OCI-LY1 (cell line): ENCODE results near the gene PTPRT.

Experiments used
- H2AFZ ChIP-seq: fragments of 200-600 bp; sonication (generic), shearing (Covaris generic); 2 replicates; pipeline ENCODE4 v1.6.0; 2014; ENCODE audit warnings: antibody characterized with exemption, mild to moderate bottlenecking, low read length
- H3F3A ChIP-seq: fragments of 200-600 bp; sonication (generic), shearing (Covaris generic); 2 replicates; pipeline ENCODE4 v1.6.0; 2014; ENCODE audit warnings: mild to moderate bottlenecking, antibody characterized with exemption, low read length, moderate library complexity; ENCODE audit not compliant: insufficient read depth
- H3K27ac ChIP-seq: fragments of 200-600 bp; sonication (generic); 2 replicates; pipeline ENCODE4 v1.5.1; 2014; ENCODE audit warnings: low read length, mixed run types, mild to moderate bottlenecking, low read depth; ENCODE audit not compliant: poor library complexity, severe bottlenecking
- H3K27me3 ChIP-seq: fragments of 200-600 bp; sonication (generic); 2 replicates; pipeline ENCODE4 v1.6.0; 2014; ENCODE audit warnings: antibody characterized with exemption, mild to moderate bottlenecking, low read length, moderate library complexity; ENCODE audit not compliant: insufficient read depth
- H3K36me3 ChIP-seq: fragments of 200-600 bp; sonication (generic); 2 replicates; pipeline ENCODE4 v1.6.1; 2014; ENCODE audit warnings: mild to moderate bottlenecking, antibody characterized with exemption, low read length, moderate library complexity, mixed read lengths; ENCODE audit not compliant: insufficient read depth
- H3K4me1 ChIP-seq: fragments of 200-600 bp; sonication (generic); 2 replicates; pipeline ENCODE4 v1.5.1; 2014; ENCODE audit warnings: mild to moderate bottlenecking, low read length, moderate library complexity; ENCODE audit not compliant: insufficient read depth, severe bottlenecking
- H3K4me2 ChIP-seq: fragments of 200-600 bp; sonication (generic), shearing (Covaris generic); 2 replicates; pipeline ENCODE4 v1.6.1; 2014; ENCODE audit warnings: low read length
- H3K4me3 ChIP-seq: fragments of 200-600 bp; sonication (generic); 2 replicates; pipeline ENCODE4 v1.5.1; 2014; ENCODE audit warnings: low read length, low read depth, mild to moderate bottlenecking, mixed read lengths; ENCODE audit not compliant: poor library complexity, severe bottlenecking
- H3K79me2 ChIP-seq: fragments of 200-600 bp; shearing (Covaris generic); 2 replicates; pipeline ENCODE4 v1.6.1; 2016; ENCODE audit warnings: mixed run types, low read length, mixed read lengths; ENCODE audit not compliant: insufficient read depth
- H3K9ac ChIP-seq: fragments of 200-600 bp; sonication (generic), shearing (Covaris generic); 2 replicates; pipeline ENCODE4 v1.6.1; 2014; ENCODE audit warnings: mild to moderate bottlenecking, low read length, mixed read lengths
- H3K9me2 ChIP-seq: fragments of 200-600 bp; sonication (generic), shearing (Covaris generic); 2 replicates; pipeline ENCODE4 v1.6.1; 2014; ENCODE audit warnings: low read depth, mild to moderate bottlenecking, low read length, mixed read lengths
- H3K9me3 ChIP-seq: fragments of 200-600 bp; shearing (Covaris generic); 2 replicates; pipeline ENCODE4 v1.6.1; 2014; ENCODE audit warnings: low read length, mixed read lengths
- H4K20me1 ChIP-seq: fragments of 200-600 bp; sonication (generic), shearing (Covaris generic); 2 replicates; pipeline ENCODE4 v1.6.0; 2016; ENCODE audit warnings: mild to moderate bottlenecking, low read length; ENCODE audit not compliant: insufficient read depth
- EZH2 ChIP-seq: fragments of 200-600 bp; sonication (generic), shearing (Covaris generic); IDR thresholded peaks from 2 replicates; pipeline ENCODE4 v1.8.0; 2017; ENCODE audit warnings: borderline replicate concordance, mixed run types, mild to moderate bottlenecking, antibody characterized with exemption, low read length, moderate library complexity, mixed read lengths
- TF ChIP-seq, protein P1 (sequence below): fragments of 200-600 bp; sonication (generic), shearing (Covaris generic); IDR thresholded peaks from 2 replicates; pipeline ENCODE4 v1.5.1; 2017; ENCODE audit warnings: mild to moderate bottlenecking, antibody characterized with exemption, low read length, moderate library complexity, mixed read lengths

The PTPRT gene

DNA sequence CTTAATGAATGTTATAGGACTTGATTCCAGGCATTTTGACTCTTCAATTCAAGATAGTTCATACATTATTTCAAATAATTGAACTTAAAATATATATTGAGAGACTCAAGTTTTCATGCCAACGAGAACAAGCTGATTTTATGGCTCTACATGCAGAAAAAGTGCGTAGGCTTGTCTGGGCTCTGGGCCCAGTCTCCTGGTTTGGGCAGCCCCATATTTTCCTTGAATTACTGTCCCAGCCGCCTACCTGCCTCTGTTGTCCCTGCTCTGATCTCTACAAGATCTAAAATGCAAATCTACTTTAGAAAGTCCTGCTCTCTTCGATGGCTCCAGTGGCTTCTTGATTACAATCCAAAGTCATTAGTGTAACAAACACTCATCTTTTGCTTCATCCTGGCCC, 1034.1 kb downstream of the PTPRT start:
- no peaks in the 10 kb centered on the region for H3K9me3 ChIP-seq
- no peak overlapping the region for H3K4me2 ChIP-seq
- no peaks in the 10 kb centered on the region for H3K36me3 ChIP-seq
- H3K9ac ChIP-seq: no peak overlapping the region
- TF ChIP-seq EZH2: no peak
- TF ChIP-seq, protein P1, sequence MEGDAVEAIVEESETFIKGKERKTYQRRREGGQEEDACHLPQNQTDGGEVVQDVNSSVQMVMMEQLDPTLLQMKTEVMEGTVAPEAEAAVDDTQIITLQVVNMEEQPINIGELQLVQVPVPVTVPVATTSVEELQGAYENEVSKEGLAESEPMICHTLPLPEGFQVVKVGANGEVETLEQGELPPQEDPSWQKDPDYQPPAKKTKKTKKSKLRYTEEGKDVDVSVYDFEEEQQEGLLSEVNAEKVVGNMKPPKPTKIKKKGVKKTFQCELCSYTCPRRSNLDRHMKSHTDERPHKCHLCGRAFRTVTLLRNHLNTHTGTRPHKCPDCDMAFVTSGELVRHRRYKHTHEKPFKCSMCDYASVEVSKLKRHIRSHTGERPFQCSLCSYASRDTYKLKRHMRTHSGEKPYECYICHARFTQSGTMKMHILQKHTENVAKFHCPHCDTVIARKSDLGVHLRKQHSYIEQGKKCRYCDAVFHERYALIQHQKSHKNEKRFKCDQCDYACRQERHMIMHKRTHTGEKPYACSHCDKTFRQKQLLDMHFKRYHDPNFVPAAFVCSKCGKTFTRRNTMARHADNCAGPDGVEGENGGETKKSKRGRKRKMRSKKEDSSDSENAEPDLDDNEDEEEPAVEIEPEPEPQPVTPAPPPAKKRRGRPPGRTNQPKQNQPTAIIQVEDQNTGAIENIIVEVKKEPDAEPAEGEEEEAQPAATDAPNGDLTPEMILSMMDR: no peak
- no peaks in the 10 kb centered on the region for H4K20me1 ChIP-seq
- H3K27me3 ChIP-seq: no peaks in the 10 kb centered on the region
- no peaks in the 10 kb centered on the region for H3K9me2 ChIP-seq
- H3F3A ChIP-seq: no peaks in the 10 kb centered on the region
- H3K4me3 ChIP-seq: no peak overlapping the region
- H3K4me1 ChIP-seq: no peaks in the 10 kb centered on the region
- H3K27ac ChIP-seq: no peak overlapping the region
- no peaks in the 10 kb centered on the region for H3K79me2 ChIP-seq
- H2AFZ ChIP-seq: no peak overlapping the region

DNA sequence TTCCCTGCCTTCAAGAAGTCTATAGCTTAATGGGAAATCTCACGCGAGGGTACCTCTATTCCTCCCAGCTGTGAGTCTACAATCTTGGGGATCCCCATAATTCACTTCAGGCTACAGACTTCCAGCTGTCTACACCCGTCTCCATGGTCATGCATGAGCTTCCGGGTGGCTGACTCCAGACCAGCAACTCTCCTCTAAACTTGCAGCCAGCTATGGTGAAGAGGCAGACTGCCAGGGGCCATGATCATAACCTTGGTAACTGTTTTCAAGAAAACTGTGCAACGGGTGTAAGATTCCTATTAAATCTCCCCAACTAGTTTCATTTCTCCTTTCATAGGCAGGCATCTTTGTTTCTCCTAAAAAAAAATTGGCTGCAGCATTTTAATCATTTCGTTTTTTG, 1037.1 kb downstream of the PTPRT start:
- no peaks in the 10 kb centered on the region for H3K9me3 ChIP-seq
- no peak overlapping the region for H3K4me2 ChIP-seq
- H3K27ac ChIP-seq: no peak overlapping the region
- H3K36me3 ChIP-seq: no peaks in the 10 kb centered on the region
- no peak overlapping the region for H2AFZ ChIP-seq
- no peaks in the 10 kb centered on the region for H3K4me1 ChIP-seq
- no peaks in the 10 kb centered on the region for H4K20me1 ChIP-seq
- no peak overlapping the region for H3K4me3 ChIP-seq
- no peaks in the 10 kb centered on the region for H3K9me2 ChIP-seq
- no peak overlapping the region for H3K9ac ChIP-seq
- no peaks in the 10 kb centered on the region for H3K79me2 ChIP-seq
- H3F3A ChIP-seq: no peaks in the 10 kb centered on the region
- TF ChIP-seq EZH2: no peak
- TF ChIP-seq, protein P1: no peak
- no peaks in the 10 kb centered on the region for H3K27me3 ChIP-seq

DNA sequence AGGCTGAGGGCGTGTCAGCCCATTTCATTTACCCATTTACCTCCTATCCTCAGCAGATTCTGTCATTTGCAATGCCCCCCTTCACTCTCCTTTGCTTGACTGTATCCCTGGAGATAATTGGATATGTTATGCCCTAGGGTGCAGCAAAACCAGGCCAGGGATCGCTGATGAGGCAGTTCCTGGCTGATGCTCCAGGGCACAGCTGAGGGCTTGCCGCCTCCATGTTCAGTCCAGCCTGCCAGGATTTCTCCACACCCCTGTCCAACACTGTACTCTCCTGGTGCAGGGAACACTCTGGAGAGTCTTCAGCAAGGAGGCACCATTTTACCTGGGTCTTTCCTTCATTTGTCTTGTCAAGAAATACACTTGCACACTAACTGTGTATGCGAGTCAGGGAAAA, 1039.5 kb downstream of the PTPRT start:
- Histone ChIP-seq H3K79me2 (no peaks in the 10 kb centered on the region), H3K4me2 (no peak overlapping the region), H3K9ac (no peak overlapping the region), H2AFZ (no peak overlapping the region), H3F3A (no peaks in the 10 kb centered on the region), H3K4me3 (no peak overlapping the region), H3K36me3 (no peaks in the 10 kb centered on the region), H3K9me3 (no peaks in the 10 kb centered on the region), H3K4me1 (no peaks in the 10 kb centered on the region), H4K20me1 (no peaks in the 10 kb centered on the region), H3K27ac (no peak overlapping the region), H3K9me2 (no peaks in the 10 kb centered on the region), H3K27me3 (no peaks in the 10 kb centered on the region)
- TF ChIP-seq, protein P1: no peak
- TF ChIP-seq EZH2: no peak
